Testis (tissue), 3 donors: ENCODE data around the gene HOXB7. TPM values are rescaled to one million over a fixed set of nuclear protein-coding genes. Genes with fewer than 3 reads are reported as not detected.

Experiments used
- DNase-seq: peaks from one replicate; pipeline ENCODE4 v3.0.0-alpha.2; 2019
- H3K27ac ChIP-seq, 2 donors: fragments of 200-600 bp; sonication (generic); one replicate each; pipeline ENCODE4 v1.5.1; 2019
- H3K27me3 ChIP-seq: fragments of 200-600 bp; sonication (generic); one replicate; pipeline ENCODE4 v1.5.1; 2019
- H3K36me3 ChIP-seq: fragments of 200-600 bp; sonication (generic); one replicate; pipeline ENCODE4 v1.5.1; 2017; ENCODE audit warnings: low read depth; ENCODE audit errors: missing control alignments
- H3K4me1 ChIP-seq: fragments of 200-600 bp; sonication (generic); one replicate; pipeline ENCODE4 v1.5.1; 2019
- H3K4me3 ChIP-seq, 2 donors: fragments of 200-600 bp; sonication (generic); one replicate each; pipeline ENCODE4 v1.5.1; 2017 to 2019
- H3K9me3 ChIP-seq: fragments of 200-600 bp; sonication (generic); one replicate; pipeline ENCODE4 v1.5.1; 2017
- CTCF ChIP-seq, 3 experiments: fragments of 450-650 bp in 2 of 3; fragments of 200-600 bp in 1 of 3; sonication (generic) in 1 of 3; IDR thresholded peaks; one replicate each; pipeline ENCODE4 v1.5.1; 2016 to 2019; ENCODE audit warnings: antibody characterized with exemption in 3 of 3, mild to moderate bottlenecking in 2 of 3, moderate library complexity in 1 of 3
- POLR2A ChIP-seq: fragments of 450-650 bp; IDR thresholded peaks from one replicate; pipeline ENCODE4 v1.6.1; 2017; ENCODE audit warnings: antibody characterized with exemption, mild to moderate bottlenecking, moderate library complexity
- WGBS, 2 donors: methylation state at CpG; one replicate each; pipeline ENCODE4 v1.1.5; 2018; 5-methylcytosine and 5-hydroxymethylcytosine counted together
- intact Hi-C: fragments of 100-400 bp; cut with DNase I; formaldehyde crosslinking; loops from one replicate; pipeline ENCODE4 v1.15.1; 2023; ENCODE audit warnings: low total_unique reads
- microRNA counts, 2 donors: library from miRNA; unstranded; fragments of <30 nt; microRNA quantifications; one replicate each; lab custom pipeline; 2016
- microRNA-seq, 2 donors: library from miRNA; unstranded; fragments of <30 nt; microRNA quantifications; one replicate each; pipeline ENCODE4, GENCODE V29; 2016; ENCODE audit warnings: borderline number of aligned reads in 2 of 2, borderline replicate concordance in 1 of 2
- polyA plus RNA-seq: library from polyadenylated mRNA; stranded (reverse); fragments of 350-450 nt; fragmentation: Illumina TruSeq; extraction: RNeasy Lipid Tissue Mini Kit (QIAGEN cat#74804); gene quantifications from one replicate; pipeline ENCODE4 v1.2.3, GENCODE V29; 2014; ENCODE audit warnings: low read depth, low replicate concordance; ENCODE audit not compliant: insufficient read depth
- small RNA-seq, 2 donors: library from RNA; depleted of rRNA; stranded (forward); fragments of <200 nt; gene quantifications; one replicate each; pipeline ENCODE3, GENCODE V24; 2016
- total RNA-seq, 2 donors: library from RNA; depleted of rRNA; stranded (reverse); fragments of >200 nt; gene quantifications; one replicate each; pipeline ENCODE4 v1.2.3, GENCODE V29; 2016

Gene HOXB7
- total and polyA plus RNA-seq, 3 donors from 2014 or later, result 2.8 to 4.4 (median 3.2) TPM

GRCh38 chr17:48558057-48558830 is 52.6 kb downstream of the HOXB7 start:
- Histone ChIP-seq H3K36me3 (no peaks in the 10 kb centered on the region), H3K4me1 (no peaks in the 10 kb centered on the region), H3K9me3 (no peaks in the 10 kb centered on the region), H3K4me3 (no peak overlapping the region), H3K27me3 (no peaks in the 10 kb centered on the region), H3K27ac (no peak overlapping the region)
- intact Hi-C loops, result no loop called here
- no peak for DNase-seq
- WGBS, 2 donors, result 59 to 60% methylated on average over 13 of the region's 13 CpGs
- TF ChIP-seq CTCF (IDR thresholded peaks at IDR 0.05) (no peak), POLR2A (no peak)

MicroRNAs encoded within 50 kb of the gene (microRNA counts, 767-probe panel; counts per million panel counts)
- microRNA hsa-miR-10a-5p (lab: Ali Mortazavi, UCI), result 152 to 3,588 counts per million in 2 donors

Small RNA genes within 50 kb of the gene (microRNA-seq; reads per million reads assigned to microRNA genes)
- 0.69 to 1.4 reads per million in 2 donors for gene MIR196A1

Small RNA genes within 50 kb of the gene (small RNA-seq; reads per million reads assigned to genes)
- 0 reads per million in 2 donors for gene MIR196A1

Other genes with a start within 250 kb of the HOXB7 start
- 10 to 100 TPM in 1 of 2 donors, 1 to 10 TPM in 1; 9.0 to 16.9 TPM for gene SKAP1, start 180.8 kb downstream of the HOXB7 start, total RNA-seq
- 34.1 TPM for gene SKAP1, start 180.8 kb downstream of the HOXB7 start, polyA plus RNA-seq
- 1 to 10 TPM in 1 of 2 donors, not detected in 1; 1.1 TPM for gene HOXB1, start 80.0 kb downstream of the HOXB7 start, total RNA-seq
- gene HOXB1, start 80.0 kb downstream of the HOXB7 start, polyA plus RNA-seq, result not detected
- gene HOXB2, start 65.9 kb downstream of the HOXB7 start, total RNA-seq, result 1 to 10 TPM; 1.8 to 3.3 TPM
- 4.2 TPM for gene HOXB2, start 65.9 kb downstream of the HOXB7 start, polyA plus RNA-seq
- 1 to 10 TPM; 1.6 to 1.8 TPM for gene HOXB4, start 32.7 kb downstream of the HOXB7 start, total RNA-seq
- 1.6 TPM for gene HOXB4, start 32.7 kb downstream of the HOXB7 start, polyA plus RNA-seq
- 10 to 100 TPM in 1 of 2 donors, 1 to 10 TPM in 1; 9.2 to 10.6 TPM for gene HOXB3, start 20.8 kb downstream of the HOXB7 start, total RNA-seq
- 11.4 TPM for gene HOXB3, start 20.8 kb downstream of the HOXB7 start, polyA plus RNA-seq
- gene HOXB5, start 17.2 kb downstream of the HOXB7 start, total RNA-seq, result under 1 TPM; 0.50 to 0.71 TPM
- 1.7 TPM for gene HOXB5, start 17.2 kb downstream of the HOXB7 start, polyA plus RNA-seq
- 1 to 10 TPM; 2.0 to 4.3 TPM for gene HOXB6, start 6.0 kb downstream of the HOXB7 start, total RNA-seq
- 3.0 TPM for gene HOXB6, start 6.0 kb downstream of the HOXB7 start, polyA plus RNA-seq
- 1 to 10 TPM; 2.0 to 2.7 TPM for gene HOXB8, start 4.3 kb upstream of the HOXB7 start, total RNA-seq
- gene HOXB8, start 4.3 kb upstream of the HOXB7 start, polyA plus RNA-seq, result 1.2 TPM
- gene HOXB9, start 15.3 kb upstream of the HOXB7 start, total RNA-seq, result under 1 TPM; 0.31 to 0.94 TPM
- gene HOXB9, start 15.3 kb upstream of the HOXB7 start, polyA plus RNA-seq, result 0.76 TPM
- gene PRAC1, start 111.5 kb upstream of the HOXB7 start, total RNA-seq, result not detected
- gene PRAC1, start 111.5 kb upstream of the HOXB7 start, polyA plus RNA-seq, result not detected
- 1 to 10 TPM; 2.6 to 3.2 TPM for gene PRAC2, start 112.2 kb upstream of the HOXB7 start, total RNA-seq
- 0.86 TPM for gene PRAC2, start 112.2 kb upstream of the HOXB7 start, polyA plus RNA-seq
- under 1 TPM in 1 of 2 donors, not detected in 1; 0.24 TPM for gene HOXB13, start 117.7 kb upstream of the HOXB7 start, total RNA-seq
- not detected for gene HOXB13, start 117.7 kb upstream of the HOXB7 start, polyA plus RNA-seq
- 10 to 100 TPM; 18.5 to 44.3 TPM for gene TTLL6, start 206.2 kb upstream of the HOXB7 start, total RNA-seq
- gene TTLL6, start 206.2 kb upstream of the HOXB7 start, polyA plus RNA-seq, result 70.9 TPM
- gene CALCOCO2, start 220.0 kb upstream of the HOXB7 start, total RNA-seq, result 100 to 1,000 TPM; 117 to 153 TPM
- 351 TPM for gene CALCOCO2, start 220.0 kb upstream of the HOXB7 start, polyA plus RNA-seq